BJ (cell line): ENCODE results near the gene CDC34. TPM values are rescaled to one million over a fixed set of nuclear protein-coding genes. Genes with fewer than 3 reads are reported as not detected.

Source experiments
- CTCF ChIA-PET: fragments of 350-600 bp; formaldehyde crosslinking; extraction: SDS; loops from one replicate; lab custom pipeline; 2021; ENCODE audit warnings: antibody characterized with exemption, inconsistent platforms; lab: Yijun Ruan, JAX
- POLR2A ChIA-PET: fragments of 300-600 bp; sonication (Branson Sonifier 250); formaldehyde crosslinking; extraction: SDS; loops from one replicate; lab custom pipeline; 2021; ENCODE audit warnings: antibody characterized with exemption; lab: Charles Lee
- DNase-seq: peaks from one replicate; pipeline ENCODE4 v3.0.0-alpha.2; 2011; ENCODE audit warnings: low read depth
- H3K27me3 ChIP-seq: 2 replicates; pipeline ENCODE4 v1.6.0; 2011; ENCODE audit warnings: low read length; ENCODE audit not compliant: control insufficient read depth, insufficient read depth
- H3K36me3 ChIP-seq: 2 replicates; pipeline ENCODE4 v1.5.1; 2011; ENCODE audit warnings: low read length; ENCODE audit not compliant: control insufficient read depth, insufficient read depth
- H3K4me3 ChIP-seq: 2 replicates; pipeline ENCODE4 v1.5.1; 2011; ENCODE audit warnings: low read depth, mild to moderate bottlenecking, control low read depth, low read length
- CTCF ChIP-seq: IDR thresholded peaks from 2 replicates; pipeline ENCODE4 v1.5.1; 2011; ENCODE audit warnings: low read depth, mild to moderate bottlenecking, control low read depth, inconsistent platforms, low read length, moderate library complexity; ENCODE audit not compliant: insufficient read depth
- polyA plus RNA-seq: library from polyadenylated mRNA; depleted of rRNA; stranded (reverse); fragments of >200 nt; gene quantifications from 2 replicates; pipeline ENCODE4 v1.2.3, GENCODE V29; 2011

Gene CDC34
- polyA plus RNA-seq, 1 experiment: 75.2 TPM

DNA sequence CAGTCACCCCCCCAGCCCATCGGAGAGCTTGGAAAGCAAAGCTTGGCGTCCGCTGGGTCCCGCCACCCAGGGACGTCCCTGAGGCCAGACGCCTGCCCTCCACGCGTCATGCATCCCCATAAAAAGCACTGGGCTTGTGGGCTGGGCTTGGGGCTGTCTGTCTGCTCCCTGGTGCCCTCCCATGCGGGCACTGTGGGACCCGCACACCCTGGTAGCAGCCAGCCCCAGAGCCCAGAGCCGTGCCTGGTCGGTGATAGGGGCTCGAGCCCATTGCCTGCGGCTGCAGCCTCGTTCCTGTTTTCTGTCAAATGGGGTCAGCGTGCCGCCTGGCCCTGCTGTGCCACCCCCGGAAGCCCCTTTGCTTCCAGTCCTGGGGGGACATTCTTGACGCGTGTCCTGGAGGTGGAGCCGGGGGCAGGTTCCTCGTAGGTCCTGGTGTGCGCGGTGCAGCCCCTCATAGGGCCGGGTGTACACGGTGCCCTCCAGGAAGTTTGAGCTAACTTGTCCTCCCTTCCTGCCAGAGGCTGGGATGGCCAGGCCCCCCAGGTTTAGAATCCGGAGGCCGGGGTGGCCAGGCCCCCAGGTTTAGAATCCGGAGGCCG lies 8.0 kb downstream of the CDC34 start:
- H3K36me3 ChIP-seq: peaks cover 39% of the 10 kb centered on the region
- no peak for TF ChIP-seq CTCF
- POLR2A ChIA-PET: no interaction called here
- no peak for DNase-seq
- no peak overlapping the region for H3K4me3 ChIP-seq
- CTCF ChIA-PET: no interaction called here
- H3K27me3 ChIP-seq: no peaks in the 10 kb centered on the region

- Histone ChIP-seq H3K4me3 (no peak overlapping the region), H3K36me3 (peaks cover 35% of the 10 kb centered on the region), H3K27me3 (no peaks in the 10 kb centered on the region)
- ChIA-PET POLR2A (no interaction called here), CTCF (interaction anchor here (2.5 kb wide), 1 partner anchor 8 kb away, joined by 7 read pairs; no protein-coding TSS in a partner anchor)
- no peak for TF ChIP-seq CTCF
- DNase-seq: no peak
These were observed 9.5 kb downstream of the CDC34 start for GRCh38 chr19:540867-541637.

DNA sequence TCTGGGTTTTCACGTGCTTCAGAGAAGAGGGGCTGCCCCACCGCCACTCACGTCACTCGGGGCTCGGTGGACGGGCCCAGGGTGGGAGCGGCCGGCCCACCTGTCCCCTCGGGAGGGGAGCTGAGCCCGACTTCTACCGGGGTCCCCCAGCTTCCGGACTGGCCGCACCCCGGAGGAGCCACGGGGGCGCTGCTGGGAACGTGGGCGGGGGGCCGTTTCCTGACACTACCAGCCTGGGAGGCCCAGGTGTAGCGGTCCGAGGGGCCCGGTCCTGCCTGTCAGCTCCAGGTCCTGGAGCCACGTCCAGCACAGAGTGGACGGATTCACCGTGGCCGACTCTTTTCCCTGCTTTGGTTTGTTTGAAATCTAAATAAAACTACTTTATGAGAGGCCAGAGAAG lies 10.1 kb downstream of the CDC34 start:
- TF ChIP-seq CTCF: no peak
- H3K36me3 ChIP-seq: peaks cover 28% of the 10 kb centered on the region
- H3K4me3 ChIP-seq: no peak overlapping the region
- POLR2A ChIA-PET: no interaction called here
- H3K27me3 ChIP-seq: no peaks in the 10 kb centered on the region
- CTCF ChIA-PET: interaction anchor here (2.5 kb wide), 1 partner anchor 9 kb away, joined by 7 read pairs; no protein-coding TSS in a partner anchor
- DNase-seq: no peak

DNA sequence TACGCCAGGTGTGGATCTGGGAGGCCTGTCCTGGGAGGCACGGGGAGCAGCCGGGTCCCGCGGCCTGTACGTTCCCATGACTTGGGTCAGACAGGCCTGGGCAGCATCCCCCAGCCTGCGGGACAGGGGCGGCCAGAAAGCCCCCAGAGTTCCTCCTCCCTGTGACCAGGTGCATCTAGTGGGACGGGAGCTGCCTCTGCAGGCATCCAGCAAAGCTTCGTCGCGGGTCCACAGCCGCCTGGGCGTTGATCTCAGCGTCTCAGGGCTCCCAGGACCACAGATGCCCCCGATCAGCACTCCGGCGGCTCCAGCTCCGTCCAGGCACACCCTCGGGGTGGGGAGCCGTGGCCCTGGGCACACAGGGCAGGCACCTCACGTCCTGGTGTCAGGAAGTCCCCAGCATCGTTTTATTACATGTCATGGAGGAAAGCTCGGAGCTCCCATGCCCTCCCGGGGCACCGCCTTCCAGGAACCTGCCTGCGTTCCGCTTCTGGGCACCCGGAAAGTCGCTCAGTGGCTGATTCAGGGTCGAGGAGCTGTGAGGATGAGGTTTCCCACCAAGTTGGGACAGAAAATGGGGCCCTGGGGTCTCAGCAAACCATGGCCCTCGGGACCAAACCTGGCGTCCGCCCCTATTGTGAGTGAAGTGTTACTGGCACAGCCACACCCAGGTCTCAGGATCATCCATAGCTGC lies 10.8 kb downstream of the CDC34 start:
- ChIA-PET POLR2A (no interaction called here), CTCF (interaction anchor here (2.5 kb wide), 1 partner anchor 9 kb away, joined by 7 read pairs; no protein-coding TSS in a partner anchor)
- peaks cover 24% of the 10 kb centered on the region for H3K36me3 ChIP-seq
- no peak overlapping the region for H3K4me3 ChIP-seq
- no peak for DNase-seq
- H3K27me3 ChIP-seq: no peaks in the 10 kb centered on the region
- no peak for TF ChIP-seq CTCF
